Urinary bladder (tissue), 4 donors: Measurements from ENCODE around the gene MIOX. TPM values are rescaled to one million over a fixed set of nuclear protein-coding genes. Genes with fewer than 3 reads are reported as not detected.
A peak's percentile ranks its signal among the peaks of the same experiment; 100 is the strongest.

Source experiments
- DNase-seq: peaks from one replicate; pipeline ENCODE4 v3.0.0-alpha.2; 2015; ENCODE audit errors: extremely low spot score
- H3K27ac ChIP-seq: one replicate; pipeline ENCODE4 v1.5.1; 2013; ENCODE audit warnings: low read depth, mild to moderate bottlenecking, moderate library complexity
- H3K36me3 ChIP-seq: one replicate; pipeline ENCODE4 v1.6.1; 2013; ENCODE audit warnings: mild to moderate bottlenecking, moderate library complexity; ENCODE audit not compliant: insufficient read depth
- H3K4me1 ChIP-seq: one replicate; pipeline ENCODE4 v1.6.1; 2013; ENCODE audit warnings: mild to moderate bottlenecking, moderate library complexity; ENCODE audit not compliant: insufficient read depth
- H3K4me3 ChIP-seq: one replicate; pipeline ENCODE4 v1.5.1; 2013; ENCODE audit warnings: low read depth, low read length
- WGBS: extraction: QIAGEN DNeasy Blood & Tissue Kit; methylation state at CpG from one replicate; pipeline ENCODE4 v1.1.7; 2013; 5-methylcytosine and 5-hydroxymethylcytosine counted together
- polyA plus RNA-seq: library from polyadenylated mRNA; stranded (reverse); fragments of 200-250 nt; gene quantifications from one replicate; pipeline ENCODE4 v1.2.3, GENCODE V29; 2013
- total RNA-seq: library from RNA; depleted of rRNA; stranded (reverse); fragments of >200 nt; gene quantifications from one replicate; pipeline ENCODE4 v1.2.3, GENCODE V29; 2014
- donor health status: healthy with polysubstance abuse.
- donor health status: healthy.

The MIOX gene
- total and polyA plus RNA-seq, 2 donors, result not detected

DNA sequence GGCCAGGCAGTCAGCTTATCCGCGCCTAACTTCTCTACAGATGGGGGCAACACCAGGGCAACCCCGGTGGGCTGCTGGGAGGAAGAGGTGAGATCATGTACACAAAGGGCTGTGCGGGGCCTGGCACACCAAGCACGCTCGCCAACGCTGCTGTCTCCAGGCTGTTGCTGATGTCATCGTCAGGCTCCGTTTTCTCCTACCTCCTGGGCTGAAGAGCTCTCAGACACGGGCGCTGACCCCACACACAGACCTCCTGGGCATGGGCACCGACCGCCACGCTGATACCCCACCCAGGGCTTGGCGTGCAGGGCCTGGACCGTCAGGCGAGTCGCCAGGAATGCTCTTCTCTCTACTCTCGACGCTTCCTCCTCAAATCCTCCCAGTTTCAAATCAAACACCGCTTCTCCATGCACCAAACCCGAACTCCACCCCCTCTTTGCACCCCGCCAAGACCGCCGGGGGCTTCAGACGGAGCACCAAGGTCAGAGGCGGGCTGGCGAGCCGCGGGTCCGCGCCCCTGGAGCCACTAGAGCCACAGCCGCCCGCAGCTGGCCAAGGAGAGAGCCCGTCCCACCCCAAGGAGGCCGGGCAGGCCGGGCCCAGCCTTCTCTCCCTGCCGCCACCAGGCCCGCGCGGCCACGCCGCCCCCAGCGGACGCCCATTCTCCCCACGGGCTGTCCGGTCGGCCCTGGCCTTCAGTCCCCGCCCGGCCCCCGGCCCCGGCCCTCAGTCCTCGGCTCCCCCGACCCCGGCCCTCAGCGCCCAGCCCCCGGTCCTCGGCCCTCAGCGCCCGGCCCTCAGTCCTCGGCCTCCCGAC lies 12.6 kb upstream of the MIOX start:
- DNase-seq, result no peak
- peak overlapping the region; percentile 94 for H3K4me3 ChIP-seq
- H3K27ac ChIP-seq, result no peak overlapping the region
- H3K36me3 ChIP-seq, result no peaks in the 10 kb centered on the region
- H3K4me1 ChIP-seq, result peaks cover 6% of the 10 kb centered on the region
- WGBS, result 5% methylated on average over 62 of the region's 62 CpGs

DNA sequence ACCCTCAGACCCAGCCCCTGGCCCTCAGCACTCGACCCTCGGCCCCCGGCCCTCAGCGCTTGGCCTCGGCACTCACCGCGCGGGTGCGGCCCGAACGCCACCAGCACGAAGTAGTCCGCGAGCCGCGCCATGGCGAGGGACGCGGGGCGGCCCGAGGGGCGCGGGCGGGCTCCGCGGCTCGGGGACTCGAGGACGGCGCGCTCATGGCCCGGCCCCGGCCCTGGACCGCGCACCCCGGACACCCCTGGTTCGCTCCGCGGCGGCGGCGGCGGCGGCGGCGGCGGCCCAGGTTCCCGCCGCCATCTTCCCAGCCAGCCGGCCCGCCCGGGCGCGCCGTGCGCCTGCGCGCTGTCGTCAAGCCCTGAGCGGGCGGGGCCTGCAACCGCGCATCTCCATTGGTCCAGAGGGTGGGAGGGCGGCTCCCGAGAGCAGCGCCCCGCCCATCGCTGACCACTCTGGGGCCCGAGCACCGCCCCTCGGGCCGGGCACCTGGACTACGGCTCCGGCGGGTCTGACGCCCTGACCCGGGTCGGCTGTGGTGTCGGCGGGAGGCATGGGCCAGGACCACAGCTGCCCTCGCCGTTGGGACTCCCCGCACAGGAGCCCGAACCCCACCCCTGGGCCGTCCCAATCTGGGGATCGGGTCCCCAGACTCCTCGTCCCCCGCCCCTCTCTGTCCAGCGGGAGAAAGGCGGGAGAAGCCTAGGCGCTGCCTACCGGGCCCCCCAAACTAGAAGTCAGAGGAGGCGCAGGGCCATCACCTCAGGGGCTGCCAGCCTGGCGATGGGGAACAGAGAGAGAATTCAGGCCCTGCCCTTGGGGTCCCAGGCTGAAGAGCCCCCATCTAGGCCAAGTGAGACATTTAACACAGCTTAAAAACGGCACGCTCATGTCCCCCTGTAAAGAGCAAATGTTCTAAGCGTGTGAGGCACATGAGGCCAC lies 11.7 kb upstream of the MIOX start, which contains the start of gene SBF1:
Gene SBF1, minus strand, starts transcription at position 326 of the 942 bp plus-strand sequence. Its CDS starts 195 bp downstream, at position 131.
- peaks cover 6% of the 10 kb centered on the region for H3K4me1 ChIP-seq
- peak within 1 kb of the TSS; percentile 77 for H3K27ac ChIP-seq
- WGBS, result 2% methylated on average over 97 of the region's 97 CpGs

DNA sequence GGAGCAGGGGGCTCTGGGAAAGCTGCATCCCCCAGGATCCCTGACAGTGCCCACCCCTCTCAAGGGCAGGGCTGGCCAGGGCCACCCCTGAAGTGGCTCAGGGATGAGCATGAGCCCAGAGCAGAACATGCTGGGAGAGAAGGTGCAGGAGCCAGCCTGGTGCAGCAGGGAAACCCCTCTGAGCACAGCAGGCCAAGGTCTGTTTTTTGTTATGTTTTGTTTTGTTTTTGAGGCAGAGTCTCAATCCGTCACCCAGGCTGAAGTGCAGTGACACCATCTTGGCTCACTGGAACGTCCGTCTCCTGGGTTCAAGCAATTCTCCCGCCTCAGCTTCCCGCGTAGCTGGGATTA lies 11.0 kb upstream of the MIOX start:
- no peak for DNase-seq
- Histone ChIP-seq H3K36me3 (no peaks in the 10 kb centered on the region), H3K4me1 (peaks cover 4% of the 10 kb centered on the region), H3K27ac (no peak overlapping the region), H3K4me3 (no peak overlapping the region)
- 91% methylated on average over 6 of the region's 6 CpGs for WGBS

More for the DNA sequence above, 11.7 kb upstream of the MIOX start, which contains the start of gene SBF1:
- peak within 1 kb of the TSS; percentile 94 for H3K4me3 ChIP-seq
- DNase-seq, result peak; percentile 56
- no peaks in the 10 kb centered on the region for H3K36me3 ChIP-seq

DNA sequence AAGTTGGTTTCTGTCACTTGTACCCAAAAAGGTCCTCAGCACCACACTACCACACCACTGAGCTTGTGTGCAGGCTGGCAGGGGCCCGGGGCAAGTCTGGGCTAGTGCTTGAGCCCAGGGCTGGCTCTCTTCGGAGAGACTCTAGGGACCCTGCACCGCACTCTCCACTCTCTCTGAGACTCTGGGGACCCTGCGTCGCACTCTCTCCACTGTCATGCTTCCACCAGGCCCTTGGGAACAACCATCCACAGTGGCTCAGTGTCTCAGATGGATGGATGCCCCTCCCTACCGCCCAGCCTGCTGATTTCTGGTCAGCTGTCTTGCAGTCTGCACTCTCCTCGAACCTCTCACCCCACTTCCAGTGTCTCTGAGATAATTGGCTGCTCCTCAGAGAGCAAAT lies 9.8 kb upstream of the MIOX start:
- Histone ChIP-seq H3K4me3 (no peak overlapping the region), H3K27ac (no peak overlapping the region), H3K36me3 (no peaks in the 10 kb centered on the region), H3K4me1 (no peaks in the 10 kb centered on the region)
- WGBS, result 76% methylated on average over 7 of the region's 7 CpGs
- DNase-seq, result no peak

DNA sequence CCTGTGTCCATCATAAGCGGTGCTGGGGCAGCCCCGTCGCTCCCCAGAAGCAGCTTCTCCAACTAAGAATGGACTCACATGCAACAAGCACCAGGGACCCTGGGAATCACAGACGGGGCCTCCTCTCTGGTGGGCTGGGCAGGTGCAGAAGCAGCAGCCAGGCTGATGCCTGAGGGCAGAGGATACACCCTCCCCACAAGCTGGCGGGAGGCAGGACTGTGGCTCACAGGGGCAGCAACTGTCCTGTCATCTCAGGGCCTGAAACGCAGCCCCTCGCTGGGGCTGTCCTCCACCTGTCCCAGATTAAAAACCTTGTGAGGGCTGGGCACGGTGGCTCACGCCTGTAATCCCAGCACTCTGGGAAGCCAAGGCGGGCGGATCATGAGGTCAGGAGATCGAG lies 8.7 kb upstream of the MIOX start:
- Histone ChIP-seq H3K36me3 (no peaks in the 10 kb centered on the region), H3K4me1 (no peaks in the 10 kb centered on the region), H3K4me3 (no peak overlapping the region), H3K27ac (no peak overlapping the region)
- DNase-seq, result no peak
- 88% methylated on average over 12 of the region's 12 CpGs for WGBS

DNA sequence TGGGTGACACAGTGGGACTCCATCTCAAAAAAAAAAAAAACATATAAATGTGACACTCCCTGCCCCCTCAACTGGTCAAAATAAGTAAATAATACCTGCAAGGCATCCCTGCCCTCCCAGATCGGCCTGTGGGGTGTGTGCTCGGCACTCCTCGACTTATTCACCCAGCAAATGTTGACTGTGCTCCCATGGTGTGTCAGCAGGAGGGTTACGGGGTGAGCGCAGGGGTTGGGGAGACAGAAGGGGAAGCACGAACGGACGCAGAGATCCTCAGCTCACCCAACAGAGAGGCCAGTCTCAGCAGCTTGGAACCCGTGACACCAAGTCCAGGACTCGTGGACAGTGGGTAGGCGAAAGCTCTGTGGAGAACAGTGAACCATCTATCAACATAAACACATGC lies 6.9 kb upstream of the MIOX start:
- DNase-seq, result no peak
- H3K36me3 ChIP-seq, result no peaks in the 10 kb centered on the region
- no peak overlapping the region for H3K27ac ChIP-seq
- WGBS, result 69% methylated on average over 11 of the region's 11 CpGs
- no peak overlapping the region for H3K4me3 ChIP-seq
- no peaks in the 10 kb centered on the region for H3K4me1 ChIP-seq

DNA sequence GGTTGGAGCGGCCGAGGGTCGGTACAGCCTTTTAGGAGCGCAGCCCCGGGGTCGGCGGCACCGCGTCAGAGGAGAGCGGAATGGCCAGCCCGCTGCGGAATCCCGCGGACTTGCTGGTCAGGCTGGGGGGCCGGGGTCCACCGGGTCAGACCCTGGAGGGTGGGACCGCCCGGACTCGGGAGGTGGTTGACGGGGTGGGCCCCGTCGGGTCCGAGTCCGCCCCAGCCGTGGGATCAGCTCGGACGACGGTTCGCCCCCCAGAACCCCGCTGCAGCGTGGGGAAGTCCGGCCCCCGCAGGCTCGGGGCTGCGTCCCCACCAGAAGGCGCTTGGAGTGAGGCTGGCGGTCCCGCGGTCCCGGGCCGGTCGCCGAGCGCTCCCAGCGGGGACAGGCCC lies 5.6 kb upstream of the MIOX start:
- no peaks in the 10 kb centered on the region for H3K36me3 ChIP-seq

DNA sequence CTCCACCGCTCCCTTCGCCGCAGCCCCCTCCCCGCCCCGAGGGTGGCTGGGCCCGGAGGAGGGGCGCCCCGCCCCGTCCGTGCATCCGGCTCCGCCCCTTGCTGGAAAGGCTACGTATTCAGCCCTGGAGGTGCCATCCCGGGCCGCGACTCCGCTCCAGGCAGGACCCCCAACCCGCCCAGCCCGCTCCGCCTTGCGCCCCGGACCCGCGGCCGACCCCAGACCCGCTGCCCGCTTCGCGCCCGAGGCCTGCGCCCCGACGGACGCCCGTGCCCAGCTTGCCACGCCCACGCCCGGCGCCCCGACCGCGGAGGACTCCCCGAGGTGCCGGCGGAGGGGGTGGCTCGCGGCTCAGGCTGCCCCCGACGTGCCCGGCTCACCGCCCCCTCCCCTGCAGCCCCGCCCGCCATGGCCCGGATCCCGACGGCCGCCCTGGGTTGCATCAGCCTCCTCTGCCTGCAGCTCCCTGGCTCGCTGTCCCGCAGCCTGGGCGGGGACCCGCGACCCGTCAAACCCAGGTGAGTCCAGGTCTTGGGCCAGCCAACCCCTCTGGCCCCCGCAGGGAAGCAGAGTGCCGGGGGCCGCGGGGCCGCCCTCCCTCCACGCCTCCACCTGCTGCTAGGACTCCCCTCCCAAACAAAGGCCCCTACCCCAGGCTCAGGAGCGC lies 5.1 kb upstream of the MIOX start, which contains the start of gene ADM2:
Gene ADM2, plus strand, starts transcription at position 104 of the 667 bp plus-strand sequence. Its CDS starts 305 bp downstream, at position 409.
- no peak for DNase-seq
- Histone ChIP-seq H3K4me3 (peak within 1 kb of the TSS; percentile 44), H3K36me3 (no peaks in the 10 kb centered on the region), H3K27ac (no peak within 1 kb of the TSS), H3K4me1 (no peaks in the 10 kb centered on the region)
- WGBS, result 2% methylated on average over 70 of the region's 70 CpGs

More for the DNA sequence above, 5.6 kb upstream of the MIOX start:
- 3% methylated on average over 45 of the region's 45 CpGs for WGBS
- DNase-seq, result no peak
- Histone ChIP-seq H3K4me3 (peak overlapping the region; percentile 44), H3K4me1 (no peaks in the 10 kb centered on the region), H3K27ac (no peak overlapping the region)

DNA sequence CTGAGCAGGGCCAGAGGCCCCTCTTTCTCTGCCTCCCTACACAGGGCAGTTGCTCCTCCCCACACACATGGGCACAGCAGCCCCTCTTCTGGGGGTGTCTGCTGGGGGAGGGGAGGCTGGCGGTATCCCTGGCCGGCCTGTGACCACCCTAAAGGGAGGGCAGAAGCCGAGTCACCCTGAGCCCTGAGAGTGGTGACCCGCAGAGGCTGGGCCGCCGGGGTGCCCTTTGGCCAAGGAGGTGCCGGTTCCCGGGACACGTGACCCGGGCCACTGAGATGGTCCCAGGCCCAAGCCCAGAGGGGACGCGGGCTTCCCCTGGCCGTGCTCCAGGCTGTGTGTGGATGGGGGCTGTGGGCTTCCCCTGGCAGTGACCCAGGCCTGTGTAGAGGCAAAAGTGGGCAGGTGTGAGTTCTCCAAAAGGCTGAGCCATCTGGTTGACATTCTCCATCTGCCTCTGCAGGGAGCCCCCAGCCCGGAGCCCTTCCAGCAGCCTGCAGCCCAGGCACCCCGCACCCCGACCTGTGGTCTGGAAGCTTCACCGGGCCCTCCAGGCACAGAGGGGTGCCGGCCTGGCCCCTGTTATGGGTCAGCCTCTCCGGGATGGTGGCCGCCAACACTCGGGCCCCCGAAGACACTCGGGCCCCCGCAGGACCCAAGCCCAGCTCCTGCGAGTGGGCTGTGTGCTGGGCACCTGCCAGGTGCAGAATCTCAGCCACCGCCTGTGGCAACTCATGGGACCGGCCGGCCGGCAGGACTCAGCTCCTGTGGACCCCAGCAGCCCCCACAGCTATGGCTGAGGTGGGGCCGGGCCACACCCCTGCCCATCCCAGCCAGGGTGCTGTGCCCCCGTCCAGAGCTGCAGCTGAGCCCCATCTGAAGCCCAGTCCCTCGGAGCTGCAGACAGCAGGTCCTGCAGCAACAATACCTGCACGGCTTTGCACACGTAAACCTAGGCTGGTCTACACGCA lies 4.3 kb upstream of the MIOX start:
- Histone ChIP-seq H3K36me3 (no peaks in the 10 kb centered on the region), H3K4me3 (no peak overlapping the region), H3K4me1 (no peaks in the 10 kb centered on the region), H3K27ac (no peak overlapping the region)
- DNase-seq, result no peak
- 53% methylated on average over 35 of the region's 35 CpGs for WGBS

DNA sequence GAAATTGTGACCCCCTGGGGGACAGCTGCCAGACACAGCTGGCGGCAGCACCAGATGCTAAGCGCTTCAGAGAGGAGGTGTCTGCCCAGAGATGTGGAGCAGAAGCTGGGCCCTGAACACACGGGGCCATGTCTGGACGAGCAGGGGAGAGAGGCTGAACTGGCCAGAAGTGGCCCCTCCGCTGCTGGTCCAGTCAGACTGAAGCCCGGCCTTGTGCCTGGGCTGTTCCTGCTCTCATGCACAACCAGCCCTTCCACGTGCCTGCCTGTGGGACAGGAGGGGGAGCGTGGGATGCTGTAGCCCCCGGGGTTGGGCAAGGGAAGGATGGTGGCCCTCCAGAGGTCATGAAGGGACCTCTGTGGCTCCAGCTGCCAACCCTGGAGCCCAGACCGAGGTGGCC lies 3.6 kb upstream of the MIOX start:
- Histone ChIP-seq H3K4me3 (no peak overlapping the region), H3K36me3 (no peaks in the 10 kb centered on the region), H3K27ac (no peak overlapping the region), H3K4me1 (no peaks in the 10 kb centered on the region)
- DNase-seq, result no peak
- 82% methylated on average over 10 of the region's 10 CpGs for WGBS

DNA sequence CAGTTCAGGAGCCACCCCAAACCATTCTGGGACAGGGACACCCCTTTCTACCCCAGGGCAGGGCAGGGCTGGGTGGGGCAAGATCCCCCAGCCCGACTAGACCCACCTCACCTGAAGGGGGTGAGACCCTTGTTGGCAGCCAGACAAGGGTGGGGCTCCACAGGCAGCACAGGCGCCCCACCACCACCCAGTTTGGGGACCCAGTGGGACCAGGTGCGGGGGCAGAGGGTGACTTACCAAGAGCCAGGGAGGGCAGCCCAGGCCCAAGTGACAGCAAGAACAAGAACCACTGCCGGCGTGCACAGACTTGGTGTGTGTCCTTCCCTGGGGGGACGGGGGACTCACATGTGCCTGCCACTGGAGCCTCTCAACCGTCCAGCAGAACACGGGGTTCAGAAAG lies 3.1 kb upstream of the MIOX start:
- H3K4me3 ChIP-seq, result no peak overlapping the region
- no peak overlapping the region for H3K27ac ChIP-seq
- no peaks in the 10 kb centered on the region for H3K36me3 ChIP-seq
- WGBS, result 92% methylated on average over 8 of the region's 8 CpGs
- H3K4me1 ChIP-seq, result no peaks in the 10 kb centered on the region
- no peak for DNase-seq

DNA sequence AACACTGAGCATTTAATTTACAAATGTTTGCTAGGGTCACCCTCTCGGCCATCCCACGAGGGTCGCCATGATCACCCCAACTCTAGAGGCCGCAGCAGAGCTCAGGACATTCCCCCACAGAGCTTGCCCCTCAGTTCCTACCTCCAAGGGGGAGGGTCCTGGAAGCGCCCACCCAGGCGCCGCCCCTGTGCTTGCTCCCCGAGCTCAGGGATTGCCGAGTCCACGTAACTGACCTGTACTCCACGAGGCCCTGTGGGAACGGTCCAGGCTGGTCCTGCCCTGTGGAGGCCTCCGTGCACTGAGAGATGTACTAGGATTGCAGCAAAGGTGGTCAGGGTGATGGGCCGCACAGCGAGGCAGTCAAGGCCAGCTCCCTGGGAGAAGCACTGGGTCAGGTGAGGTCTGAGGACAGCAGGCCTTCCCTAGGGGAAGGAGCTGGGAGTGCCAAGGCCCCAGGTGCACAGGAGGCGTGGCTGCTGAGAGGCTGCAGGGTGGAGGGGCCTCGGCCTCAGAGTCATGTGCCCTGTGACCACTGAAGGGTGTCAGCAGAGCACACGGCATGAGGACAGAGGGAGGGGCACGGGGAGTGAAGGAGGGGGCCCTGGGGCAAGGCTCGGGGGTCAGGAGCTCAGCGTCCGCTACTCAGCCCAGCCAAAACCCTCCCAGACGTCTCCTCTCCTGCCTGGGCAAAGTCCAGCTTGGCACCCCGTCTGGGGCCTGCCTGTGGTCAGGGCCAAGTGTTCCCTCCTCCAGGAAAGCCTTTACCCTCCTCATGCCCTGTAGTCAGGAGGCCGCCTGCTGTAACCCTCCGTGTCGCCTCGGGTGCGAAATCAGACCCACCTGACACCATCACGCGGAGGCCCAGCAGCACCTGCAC lies 2.4 kb upstream of the MIOX start:
- no peaks in the 10 kb centered on the region for H3K36me3 ChIP-seq
- no peak overlapping the region for H3K27ac ChIP-seq
- H3K4me1 ChIP-seq, result no peaks in the 10 kb centered on the region
- 84% methylated on average over 31 of the region's 31 CpGs for WGBS
- no peak for DNase-seq
- no peak overlapping the region for H3K4me3 ChIP-seq
